Activated T-cell treated with anti-CD3 and anti-CD28 coated beads for 24 hours (primary cell): ENCODE measurements around the gene C2orf42.
A peak's percentile ranks its signal among the peaks of the same experiment; 100 is the strongest.
"Not testable (repeated sequence)": the region's sequence is repeated elsewhere in the genome, so short reads cannot be mapped to it uniquely, and the experiment has no call there.

Experiments
- DNase-seq: peaks from one replicate; pipeline ENCODE4 v3.0.0-alpha.2; 2020; ENCODE audit warnings: low read depth

Gene C2orf42

DNA sequence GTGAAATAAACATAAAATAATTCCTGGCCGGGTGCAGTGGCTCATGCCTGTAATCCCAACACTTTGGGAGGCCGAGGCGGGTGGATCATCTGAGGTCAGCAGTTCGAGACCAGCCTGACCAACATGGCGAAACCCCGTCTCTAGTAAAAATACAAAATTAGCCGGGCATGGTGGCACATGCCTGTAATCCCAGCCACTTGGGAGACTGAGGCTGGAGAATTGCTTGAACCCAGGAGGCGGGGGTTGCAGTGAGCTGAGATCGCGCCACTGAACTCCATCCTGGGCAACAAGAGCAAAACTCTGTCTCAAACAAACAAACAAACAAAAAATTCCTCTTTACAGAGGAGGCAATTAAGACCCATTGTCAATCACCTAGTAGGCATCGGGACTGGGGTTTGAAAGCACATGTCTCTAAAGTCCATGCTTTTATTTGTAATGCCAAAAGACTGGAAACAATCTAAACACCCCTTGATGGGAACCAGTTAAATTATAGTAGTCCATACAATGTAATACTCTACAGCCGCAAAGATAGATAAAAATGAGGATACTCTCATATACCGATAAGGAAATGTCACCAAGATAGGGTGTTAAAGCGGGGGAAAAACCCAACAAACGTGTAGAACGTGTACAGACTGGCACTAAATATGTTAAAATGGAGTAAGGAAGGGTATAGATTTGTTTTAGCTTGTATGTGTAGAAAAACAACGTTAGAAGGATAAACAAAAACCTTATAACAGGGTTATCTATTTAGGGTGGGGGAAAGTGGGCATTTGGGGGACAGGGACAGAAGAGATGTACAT lies 59.3 kb downstream of the C2orf42 start:
- DNase-seq = not testable (repeated sequence)

- DNase-seq = no peak
These were observed 62.8 kb downstream of the C2orf42 start for GRCh38 chr2:70128005-70128404.

DNA sequence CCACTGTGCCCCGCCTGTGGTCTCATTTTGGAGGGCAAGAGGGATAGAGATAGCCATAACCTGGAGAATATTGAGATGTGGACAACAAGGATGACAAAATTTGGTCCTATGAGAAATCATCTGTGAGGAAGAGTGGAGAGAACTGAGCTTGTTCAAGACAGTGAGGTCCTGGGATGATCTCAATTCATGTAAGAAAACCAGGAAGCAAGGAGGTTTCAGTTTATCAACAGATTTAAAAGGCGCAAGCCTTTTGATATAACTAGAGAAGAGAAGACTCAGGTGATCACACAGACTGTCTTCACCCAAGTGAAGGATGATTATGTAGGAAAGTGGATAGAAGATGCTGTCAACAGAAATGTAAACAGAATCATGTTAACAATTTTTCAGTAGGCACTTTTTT lies 64.4 kb downstream of the C2orf42 start:
- DNase-seq = no peak

DNA sequence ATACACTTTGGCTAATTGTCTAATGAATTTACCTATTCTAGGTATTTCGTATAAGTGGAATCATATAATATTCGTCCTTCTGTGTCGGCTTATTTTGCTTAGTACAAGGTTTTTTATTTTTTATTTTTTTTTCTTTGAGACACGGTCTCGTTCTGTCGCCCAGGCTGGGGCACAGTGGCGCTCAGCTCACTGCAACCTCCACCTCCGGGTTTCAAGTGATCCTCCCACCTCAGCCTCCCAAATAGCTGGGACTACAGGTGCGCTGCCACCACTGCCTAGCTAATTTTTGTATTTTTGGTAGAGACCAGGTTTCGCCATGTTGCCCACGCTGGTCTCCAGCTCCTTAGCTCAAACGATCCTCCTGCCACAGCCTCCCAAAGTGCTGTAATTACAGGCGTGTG lies 65.3 kb downstream of the C2orf42 start:
- no peak for DNase-seq

- DNase-seq = peak; percentile 47
These were observed 65.8 kb downstream of the C2orf42 start for GRCh38 chr2:70124983-70125480.

DNA sequence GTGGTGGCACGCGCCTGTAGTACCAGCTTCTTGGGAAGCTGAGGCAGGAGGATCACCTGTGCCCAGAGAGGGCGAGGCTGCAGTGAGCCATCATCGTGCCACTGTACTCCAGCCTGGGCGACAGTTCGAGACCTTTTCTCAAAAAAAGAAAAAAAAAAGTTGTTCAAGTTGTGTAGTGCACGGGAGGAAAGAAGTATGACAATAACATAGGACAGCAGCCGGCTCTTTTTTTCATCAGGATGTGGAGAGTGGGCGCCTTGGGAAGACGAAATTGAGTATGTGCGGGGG lies 67.0 kb downstream of the C2orf42 start:
- no peak for DNase-seq

- DNase-seq = no peak
These were observed 67.6 kb downstream of the C2orf42 start for GRCh38 chr2:70123051-70123828.

- DNase-seq = no peak
These were observed 68.3 kb downstream of the C2orf42 start for GRCh38 chr2:70122470-70122869.

- no peak for DNase-seq
These were observed 69.0 kb downstream of the C2orf42 start for GRCh38 chr2:70121627-70122372.

DNA sequence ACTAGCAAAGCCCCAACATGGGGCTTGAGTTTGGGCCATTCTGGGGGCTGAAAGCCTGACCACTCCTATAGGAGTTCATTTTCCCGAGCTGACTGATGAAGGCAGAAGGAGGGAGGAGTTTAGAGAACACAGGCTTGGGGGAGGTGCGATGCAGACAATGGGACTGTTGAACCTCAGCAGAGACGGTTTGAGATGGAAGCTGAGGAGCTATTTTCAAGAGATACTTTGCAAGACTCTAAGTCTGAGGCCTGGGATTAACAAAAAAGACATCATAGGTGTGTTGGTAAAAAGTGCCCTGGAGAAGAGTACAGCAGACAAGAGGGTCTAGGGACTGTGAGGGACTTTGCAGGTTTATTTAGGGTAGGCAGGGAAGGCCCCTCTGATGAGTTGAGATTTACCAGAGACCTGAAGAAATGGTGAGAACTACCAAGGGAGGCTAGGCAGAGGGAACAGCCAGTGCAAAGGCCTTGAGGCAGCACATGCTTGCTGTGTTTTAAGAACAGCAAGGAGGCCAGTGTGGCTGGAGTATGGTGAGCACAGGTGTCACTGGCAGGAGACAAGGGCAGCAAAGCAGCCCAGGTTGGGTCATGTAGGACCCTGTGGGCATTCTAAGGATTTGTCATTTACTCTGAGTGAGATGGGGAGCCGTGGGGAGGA lies 71.9 kb downstream of the C2orf42 start:
- no peak for DNase-seq

GRCh38 chr2:70116936-70117552 lies 73.8 kb downstream of the C2orf42 start:
- DNase-seq = no peak

- no peak for DNase-seq
These were observed 75.0 kb downstream of the C2orf42 start for GRCh38 chr2:70115646-70116442.

- DNase-seq = no peak
These were observed 77.3 kb downstream of the C2orf42 start for GRCh38 chr2:70113359-70114070.

- no peak for DNase-seq
These were observed 78.8 kb downstream of the C2orf42 start for GRCh38 chr2:70111752-70112591.

- not testable (repeated sequence) for DNase-seq
These were observed 80.4 kb downstream of the C2orf42 start for GRCh38 chr2:70110397-70110796.

DNA sequence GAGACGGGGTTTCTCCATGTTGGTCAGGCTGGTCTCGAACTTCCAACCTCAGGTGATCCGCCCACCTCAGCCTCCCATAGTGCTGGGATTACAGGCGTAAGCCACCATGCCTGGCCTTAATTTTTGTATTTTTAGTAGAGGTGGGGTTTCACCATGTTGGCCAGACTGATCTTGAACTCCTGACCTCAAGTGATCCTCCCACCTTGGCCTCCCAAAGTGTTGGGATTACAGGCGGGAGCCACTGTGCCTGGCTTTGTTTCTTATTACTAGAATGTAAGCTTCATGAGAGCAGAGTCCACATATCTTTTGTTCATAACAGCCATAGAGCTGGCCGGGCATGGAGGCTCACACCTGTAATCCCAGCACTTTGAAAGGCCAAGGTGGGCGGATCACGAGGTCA lies 84.7 kb downstream of the C2orf42 start:
- DNase-seq = not testable (repeated sequence)

DNA sequence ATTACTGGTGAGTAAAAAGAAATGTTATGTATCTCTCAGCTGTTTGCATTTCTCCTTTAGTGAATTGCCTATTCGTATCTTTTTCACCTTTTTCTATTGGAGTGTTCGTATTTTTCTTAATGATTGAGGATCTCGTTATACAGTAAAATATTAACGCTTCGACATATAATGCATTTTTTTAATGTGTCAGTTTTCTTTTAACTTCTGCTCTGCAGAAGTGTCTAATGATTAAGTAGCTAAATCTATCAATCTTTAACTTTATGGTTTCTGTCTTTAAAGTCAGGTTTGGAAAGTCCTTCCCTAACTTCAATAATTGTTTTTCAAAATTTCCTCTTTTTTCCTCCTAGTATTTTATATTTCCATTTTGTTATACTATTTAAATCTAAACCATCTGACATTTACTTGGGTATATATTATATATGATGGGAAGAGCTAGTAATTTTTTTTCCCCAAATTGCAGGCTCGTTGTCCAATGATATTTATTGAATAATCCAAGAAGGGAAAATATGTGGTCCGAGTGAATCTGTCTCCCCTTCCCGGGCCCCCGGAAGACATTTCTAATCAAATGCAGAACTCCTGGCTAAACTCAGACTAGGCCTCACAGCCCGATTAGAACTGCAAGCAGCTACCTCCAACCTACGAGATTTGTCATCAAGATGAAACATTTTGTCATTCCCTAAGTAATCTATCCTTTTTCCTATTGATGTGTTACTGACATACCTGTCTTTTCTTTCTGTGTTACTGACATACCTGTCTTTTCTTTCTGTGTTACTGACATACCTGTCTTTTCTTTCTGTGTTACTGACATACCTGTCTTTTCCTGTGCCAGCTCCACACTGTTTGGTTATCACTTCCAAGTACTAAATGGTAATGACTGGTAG lies 86.3 kb downstream of the C2orf42 start:
- DNase-seq = no peak

DNA sequence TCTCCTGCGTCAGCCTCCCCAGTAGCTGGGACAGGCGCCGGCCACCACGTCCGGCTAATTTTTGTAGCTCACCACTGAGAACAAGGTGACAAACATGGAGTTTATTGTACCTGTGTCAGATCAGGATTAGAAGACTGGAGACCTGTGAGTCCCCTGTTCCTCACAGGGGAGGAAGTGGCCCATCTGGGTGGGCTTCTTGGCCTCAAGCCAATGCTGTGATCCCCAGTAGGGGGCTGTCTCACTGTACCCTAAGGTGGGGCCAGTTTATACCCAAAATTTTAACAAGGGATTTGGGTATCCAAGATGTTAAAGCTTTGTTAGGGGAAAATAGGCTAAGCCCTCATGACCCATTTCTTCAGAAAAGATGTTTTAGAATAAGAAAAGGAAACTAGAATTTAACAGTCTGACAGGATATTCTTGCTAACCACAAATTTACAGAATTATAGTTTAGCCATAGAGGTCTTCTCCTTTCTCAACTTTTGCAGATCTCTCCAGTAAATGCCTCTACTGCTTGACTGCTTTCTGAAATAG lies 87.2 kb downstream of the C2orf42 start:
- DNase-seq = no peak
